T-helper 1 cell treated with Interleukin-12 subunit alpha and Interleukin-12 subunit beta and Interleukin-4 antibody, amounts not matched to agents 30 μg/mL and 1 μg/mL, for 36 hours (primary cell): ENCODE measurements around the gene HLA-DMB.
"Not testable (repeated sequence)": the region's sequence is repeated elsewhere in the genome, so short reads cannot be mapped to it uniquely, and the experiment has no call there.

Experiments
- H3K27ac Mint-ChIP-seq: one replicate; pipeline ENCODE4 v1.8.0; 2021; ENCODE audit warnings: mild to moderate bottlenecking, mixed read lengths
- H3K27me3 Mint-ChIP-seq: one replicate; pipeline ENCODE4 v1.8.0; 2021; ENCODE audit warnings: low read depth, mixed read lengths
- H3K36me3 Mint-ChIP-seq: one replicate; pipeline ENCODE4 v1.8.0; 2021; ENCODE audit warnings: low read depth, mixed read lengths
- H3K4me1 Mint-ChIP-seq: one replicate; pipeline ENCODE4 v1.8.0; 2021; ENCODE audit warnings: low read depth, mixed read lengths
- H3K4me3 Mint-ChIP-seq: one replicate; pipeline ENCODE4 v1.8.0; 2021; ENCODE audit warnings: mild to moderate bottlenecking, moderate library complexity, mixed read lengths
- H3K9me3 Mint-ChIP-seq: one replicate; pipeline ENCODE4 v1.8.0; 2021; ENCODE audit warnings: mixed read lengths

HLA-DMB gene

GRCh38 chr6:32947552-32948465 is 7.0 kb upstream of the HLA-DMB start:
- Mint-ChIP-seq H3K36me3 (peaks cover 23% of the 10 kb centered on the region), H3K4me3 (no peak overlapping the region), H3K27ac (no peak overlapping the region), H3K27me3 (no peaks in the 10 kb centered on the region), H3K4me1 (peaks cover 53% of the 10 kb centered on the region), H3K9me3 (peaks cover 13% of the 10 kb centered on the region)

DNA sequence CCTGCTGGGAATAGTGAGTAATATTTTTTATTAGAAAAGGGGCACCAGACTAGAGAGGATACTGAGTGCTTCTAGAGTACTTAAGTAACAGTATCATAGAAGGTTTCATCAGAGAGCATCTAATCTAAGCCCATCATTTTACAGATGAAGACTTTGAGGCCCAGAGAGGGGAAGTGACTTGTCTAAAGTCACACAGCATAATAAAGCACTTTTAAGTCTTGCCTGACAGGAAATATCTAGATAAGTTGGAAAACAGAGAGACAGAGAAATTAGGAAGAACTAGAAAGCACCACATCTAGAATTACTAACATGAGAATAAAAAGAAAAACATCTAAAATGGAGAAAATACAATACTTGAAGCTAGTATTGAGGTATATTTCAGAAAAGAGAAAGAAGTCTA is 6.1 kb upstream of the HLA-DMB start:
- peaks cover 53% of the 10 kb centered on the region for H3K4me1 Mint-ChIP-seq
- H3K4me3 Mint-ChIP-seq: no peak overlapping the region
- peaks cover 13% of the 10 kb centered on the region for H3K9me3 Mint-ChIP-seq
- H3K27me3 Mint-ChIP-seq: no peaks in the 10 kb centered on the region
- H3K36me3 Mint-ChIP-seq: peaks cover 20% of the 10 kb centered on the region
- H3K27ac Mint-ChIP-seq: no peak overlapping the region

DNA sequence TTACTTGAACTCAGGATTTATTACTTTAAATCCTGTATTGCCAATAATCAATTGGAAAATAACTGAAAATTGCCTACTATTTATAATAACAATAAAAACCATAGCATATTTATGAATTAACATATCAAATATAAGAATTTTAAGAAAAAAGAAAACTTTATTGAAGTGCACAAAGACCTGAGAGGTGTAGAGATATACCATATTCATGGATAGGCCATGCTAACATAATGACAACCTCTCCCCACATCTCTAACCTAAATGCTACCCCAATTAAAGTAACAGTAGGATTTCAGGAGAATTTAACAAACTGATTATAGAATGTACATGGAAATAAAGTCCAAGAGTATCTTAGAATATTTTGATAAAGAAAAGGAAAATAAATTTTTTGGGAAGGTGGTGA is 5.1 kb upstream of the HLA-DMB start:
- H3K27me3 Mint-ChIP-seq: no peaks in the 10 kb centered on the region
- H3K9me3 Mint-ChIP-seq: peaks cover 13% of the 10 kb centered on the region
- H3K4me3 Mint-ChIP-seq: no peak overlapping the region
- peak overlapping the region; percentile 24 for H3K27ac Mint-ChIP-seq
- peaks cover 20% of the 10 kb centered on the region for H3K36me3 Mint-ChIP-seq
- H3K4me1 Mint-ChIP-seq: peaks cover 60% of the 10 kb centered on the region

- H3K27me3 Mint-ChIP-seq: no peaks in the 10 kb centered on the region
- peak overlapping the region; percentile 24 for H3K27ac Mint-ChIP-seq
- H3K4me1 Mint-ChIP-seq: peaks cover 64% of the 10 kb centered on the region
- H3K36me3 Mint-ChIP-seq: peaks cover 20% of the 10 kb centered on the region
- H3K9me3 Mint-ChIP-seq: peaks cover 13% of the 10 kb centered on the region
- H3K4me3 Mint-ChIP-seq: no peak overlapping the region
These were observed 4.4 kb upstream of the HLA-DMB start for GRCh38 chr6:32945108-32945760.

- peak overlapping the region; percentile 84 for H3K4me3 Mint-ChIP-seq
- H3K9me3 Mint-ChIP-seq: peaks cover 13% of the 10 kb centered on the region
- H3K36me3 Mint-ChIP-seq: peaks cover 10% of the 10 kb centered on the region
- no peaks in the 10 kb centered on the region for H3K27me3 Mint-ChIP-seq
- H3K27ac Mint-ChIP-seq: peak overlapping the region; percentile 95
- H3K4me1 Mint-ChIP-seq: peaks cover 61% of the 10 kb centered on the region
These were observed 3.2 kb upstream of the HLA-DMB start for GRCh38 chr6:32943864-32944649.

DNA sequence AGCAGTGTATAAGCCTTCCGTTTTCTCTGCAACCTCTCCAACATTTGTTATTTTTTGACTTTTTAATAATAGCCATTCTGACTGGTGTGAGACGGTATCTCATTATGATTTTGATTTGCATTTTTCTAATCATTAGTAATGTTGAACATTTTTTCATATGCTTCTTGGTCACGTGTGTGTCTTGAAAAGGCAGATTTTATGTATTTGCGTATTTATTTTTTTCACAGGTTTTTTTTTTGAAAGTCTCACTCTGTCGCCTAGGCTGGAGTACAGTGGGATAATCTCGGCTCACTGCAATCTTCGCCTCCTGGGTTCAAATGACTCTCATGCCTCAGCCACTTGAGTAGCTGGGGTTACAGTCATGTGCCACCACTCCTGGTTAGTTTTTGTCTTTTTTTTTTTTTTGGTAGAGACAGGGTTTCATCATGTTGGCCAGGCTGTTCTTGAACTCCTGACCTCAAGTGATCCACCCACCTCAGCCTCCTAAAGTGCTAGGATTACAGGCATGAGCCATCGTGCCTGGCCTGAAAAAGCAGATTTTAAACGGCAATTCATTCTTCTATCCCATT is 1.8 kb upstream of the HLA-DMB start:
- H3K27me3 Mint-ChIP-seq, H3K27ac Mint-ChIP-seq, H3K4me3 Mint-ChIP-seq, H3K36me3 Mint-ChIP-seq: not testable (repeated sequence)
- peaks cover 61% of the 10 kb centered on the region for H3K4me1 Mint-ChIP-seq
- peaks cover 13% of the 10 kb centered on the region for H3K9me3 Mint-ChIP-seq

- peaks cover 4% of the 10 kb centered on the region for H3K27me3 Mint-ChIP-seq
- H3K4me1 Mint-ChIP-seq: peaks cover 53% of the 10 kb centered on the region
- H3K36me3 Mint-ChIP-seq: peaks cover 5% of the 10 kb centered on the region
- H3K4me3 Mint-ChIP-seq: peak overlapping the region; percentile 84
- H3K27ac Mint-ChIP-seq: peak overlapping the region; percentile 95
- peaks cover 10% of the 10 kb centered on the region for H3K9me3 Mint-ChIP-seq
These were observed 463 bp upstream of the HLA-DMB start for GRCh38 chr6:32941214-32941768.

- Mint-ChIP-seq H3K36me3 (no peaks in the 10 kb centered on the region), H3K4me1 (peaks cover 43% of the 10 kb centered on the region), H3K9me3 (no peaks in the 10 kb centered on the region), H3K27ac (no peak overlapping the region), H3K4me3 (no peak overlapping the region), H3K27me3 (peaks cover 8% of the 10 kb centered on the region)
These were observed 2.3 kb downstream of the HLA-DMB start for GRCh38 chr6:32938494-32938893.

- Mint-ChIP-seq H3K27me3 (peaks cover 13% of the 10 kb centered on the region), H3K36me3 (no peaks in the 10 kb centered on the region), H3K4me3 (no peak overlapping the region), H3K9me3 (no peaks in the 10 kb centered on the region), H3K4me1 (peaks cover 31% of the 10 kb centered on the region), H3K27ac (no peak overlapping the region)
These were observed 3.6 kb downstream of the HLA-DMB start for GRCh38 chr6:32937230-32937633.

DNA sequence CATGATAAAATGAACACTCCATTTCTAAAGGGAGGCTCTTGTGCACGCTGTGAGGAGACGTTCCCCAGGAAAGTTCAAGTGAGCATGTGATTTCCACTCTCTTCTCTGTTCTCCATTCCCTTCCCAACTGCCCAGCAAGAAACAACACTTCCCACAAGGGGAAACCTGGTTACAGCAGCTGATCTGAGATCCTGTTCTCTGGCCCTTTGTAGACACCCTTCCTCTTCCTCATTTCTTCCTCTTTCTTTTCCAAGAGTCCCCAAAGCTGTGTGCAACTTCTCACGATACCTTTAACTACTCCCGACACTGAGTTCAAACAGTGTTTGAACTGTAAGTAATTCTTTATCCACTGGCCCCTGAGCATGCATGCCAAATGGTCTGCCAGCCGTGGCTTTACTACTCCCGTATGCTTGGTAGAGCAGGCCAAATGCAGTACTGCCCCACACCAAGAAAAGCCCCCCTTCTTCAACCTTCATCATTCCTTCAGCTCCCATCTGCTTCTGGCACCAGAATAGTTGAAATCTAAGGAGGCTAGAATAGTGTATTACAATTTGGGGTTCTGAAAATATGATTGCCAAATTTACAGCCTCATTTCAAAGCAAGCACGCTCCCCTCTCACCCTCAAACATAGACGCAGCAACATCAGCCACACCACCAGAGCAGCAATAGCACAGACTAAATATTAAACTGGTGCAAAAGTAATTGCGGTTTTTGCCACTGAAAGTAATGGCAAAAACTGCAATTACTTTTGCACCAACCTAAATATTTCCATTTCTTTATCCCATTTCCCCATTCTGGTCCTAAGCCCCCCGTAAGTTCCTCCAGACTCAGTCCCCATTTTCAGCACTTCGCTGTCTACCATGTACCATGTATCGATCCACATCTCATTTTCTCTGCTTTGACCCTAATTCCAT is 4.3 kb downstream of the HLA-DMB start:
- H3K4me1 Mint-ChIP-seq: peaks cover 26% of the 10 kb centered on the region
- H3K27ac Mint-ChIP-seq: no peak overlapping the region
- H3K4me3 Mint-ChIP-seq: no peak overlapping the region
- H3K36me3 Mint-ChIP-seq: no peaks in the 10 kb centered on the region
- peaks cover 14% of the 10 kb centered on the region for H3K27me3 Mint-ChIP-seq
- no peaks in the 10 kb centered on the region for H3K9me3 Mint-ChIP-seq

- Mint-ChIP-seq H3K27me3 (peaks cover 20% of the 10 kb centered on the region), H3K27ac (peak overlapping the region; percentile 23), H3K9me3 (no peaks in the 10 kb centered on the region), H3K4me3 (no peak overlapping the region), H3K4me1 (peaks cover 18% of the 10 kb centered on the region), H3K36me3 (no peaks in the 10 kb centered on the region)
These were observed 5.1 kb downstream of the HLA-DMB start for GRCh38 chr6:32935551-32936238.

DNA sequence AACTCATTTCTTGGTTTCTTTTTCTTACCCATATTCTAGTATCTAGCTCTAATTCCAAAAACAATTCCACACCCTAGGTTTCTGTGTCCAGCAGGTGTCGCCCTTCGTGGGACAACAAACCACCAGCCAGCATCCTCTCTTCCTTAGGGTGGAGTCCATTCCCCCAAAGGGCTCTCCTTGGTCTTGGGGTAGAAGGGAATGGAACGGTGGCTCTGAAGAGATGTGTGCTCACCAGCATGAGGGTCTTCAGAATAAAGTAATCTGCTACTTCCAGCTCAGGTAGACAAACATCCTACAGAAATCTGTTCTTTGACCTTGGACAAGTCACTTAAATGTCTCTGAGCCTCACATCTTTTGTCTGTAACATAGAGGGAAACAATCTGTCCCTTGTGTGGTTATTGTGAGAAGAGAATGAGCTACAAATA is 7.2 kb downstream of the HLA-DMB start:
- H3K4me1 Mint-ChIP-seq: peaks cover 13% of the 10 kb centered on the region
- H3K4me3 Mint-ChIP-seq: no peak overlapping the region
- no peak overlapping the region for H3K27ac Mint-ChIP-seq
- H3K36me3 Mint-ChIP-seq: no peaks in the 10 kb centered on the region
- H3K9me3 Mint-ChIP-seq: no peaks in the 10 kb centered on the region
- H3K27me3 Mint-ChIP-seq: peaks cover 32% of the 10 kb centered on the region
